ENCODE measurements around the gene AMZ1.

Gene AMZ1

GRCh38 chr7:2711895-2712675 is 24.1 kb downstream of the AMZ1 start:
- Mint-ChIP-seq H3K27me3 (ENCODE audit: low read depth) (peaks cover 2% of the 10 kb centered on the region), H3K4me3 (no peak overlapping the region), H3K27ac (no peak overlapping the region), H3K9me3 (no peaks in the 10 kb centered on the region), H3K36me3 (ENCODE audit: low read depth) (peaks cover 2% of the 10 kb centered on the region), H3K4me1 (ENCODE audit: low read depth) (peaks cover 58% of the 10 kb centered on the region)
- DNase-seq (ENCODE audit: low spot score), result no peak

DNA sequence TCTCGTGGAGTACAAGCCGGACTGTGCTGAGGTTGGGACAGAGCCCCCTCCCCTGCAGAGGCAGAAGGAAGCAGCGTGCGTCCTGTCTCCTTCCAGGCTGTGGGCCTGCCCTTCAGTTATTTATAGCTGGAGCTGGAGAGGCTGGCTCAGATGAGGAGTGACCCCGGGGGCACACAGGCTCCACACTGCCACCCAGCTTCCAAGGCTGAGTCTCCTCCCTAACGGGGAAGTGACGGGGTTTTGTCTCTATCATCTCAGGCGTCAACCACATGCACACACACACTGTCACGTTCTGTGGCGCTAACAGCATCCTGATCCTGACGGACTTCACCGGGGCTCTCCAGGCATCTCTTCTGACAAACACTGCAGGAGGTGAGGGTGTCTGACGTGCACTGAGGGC is 25.4 kb downstream of the AMZ1 start:
- no peak overlapping the region for H3K27ac Mint-ChIP-seq
- no peak overlapping the region for H3K4me3 Mint-ChIP-seq
- DNase-seq (ENCODE audit: low spot score), result no peak

GRCh38 chr7:2713978-2714377 is 26.0 kb downstream of the AMZ1 start:
- DNase-seq (ENCODE audit: low spot score), result no peak
- no peaks in the 10 kb centered on the region for H3K9me3 Mint-ChIP-seq

More for the DNA sequence above, 25.4 kb downstream of the AMZ1 start:
- no peaks in the 10 kb centered on the region for H3K9me3 Mint-ChIP-seq
- peaks cover 4% of the 10 kb centered on the region for H3K36me3 Mint-ChIP-seq (ENCODE audit: low read depth)
- peaks cover 2% of the 10 kb centered on the region for H3K27me3 Mint-ChIP-seq (ENCODE audit: low read depth)
- H3K4me1 Mint-ChIP-seq (ENCODE audit: low read depth), result peaks cover 66% of the 10 kb centered on the region

DNA sequence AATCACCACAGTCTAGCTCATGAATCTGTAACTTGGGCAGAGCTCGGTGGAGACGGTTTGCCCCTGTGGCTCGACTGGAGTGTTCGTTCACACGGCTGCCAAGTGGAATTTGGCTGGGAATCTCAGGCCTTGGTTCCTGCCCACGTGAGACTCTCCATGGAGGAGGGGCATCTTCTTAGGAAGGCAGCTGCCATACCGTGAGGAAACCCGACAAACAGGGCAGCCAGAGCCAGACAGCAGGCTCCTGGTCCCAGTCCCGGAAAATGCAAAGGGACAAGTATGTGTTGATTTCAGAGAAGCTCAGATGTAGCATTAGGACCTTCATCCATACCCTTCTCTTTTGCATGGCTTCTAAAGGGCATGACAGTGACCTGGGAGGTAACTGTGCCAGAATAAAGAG is 26.6 kb downstream of the AMZ1 start:
- DNase-seq (ENCODE audit: low spot score), result no peak
- peak overlapping the region; percentile 67 for H3K4me3 Mint-ChIP-seq
- H3K27ac Mint-ChIP-seq, result peak overlapping the region; percentile 82
- peaks cover 71% of the 10 kb centered on the region for H3K4me1 Mint-ChIP-seq (ENCODE audit: low read depth)
- peaks cover 2% of the 10 kb centered on the region for H3K27me3 Mint-ChIP-seq (ENCODE audit: low read depth)
- peaks cover 4% of the 10 kb centered on the region for H3K36me3 Mint-ChIP-seq (ENCODE audit: low read depth)
- no peaks in the 10 kb centered on the region for H3K9me3 Mint-ChIP-seq

More at GRCh38 chr7:2713978-2714377, 26.0 kb downstream of the AMZ1 start:
- H3K4me3 Mint-ChIP-seq, result no peak overlapping the region
- peaks cover 2% of the 10 kb centered on the region for H3K27me3 Mint-ChIP-seq (ENCODE audit: low read depth)
- H3K27ac Mint-ChIP-seq, result no peak overlapping the region
- H3K4me1 Mint-ChIP-seq (ENCODE audit: low read depth), result peaks cover 71% of the 10 kb centered on the region
- peaks cover 4% of the 10 kb centered on the region for H3K36me3 Mint-ChIP-seq (ENCODE audit: low read depth)

- no peaks in the 10 kb centered on the region for H3K9me3 Mint-ChIP-seq
- H3K4me3 Mint-ChIP-seq, result peak overlapping the region; percentile 67
- H3K36me3 Mint-ChIP-seq (ENCODE audit: low read depth), result peaks cover 4% of the 10 kb centered on the region
These were observed 27.6 kb downstream of the AMZ1 start for GRCh38 chr7:2715341-2716231.

DNA sequence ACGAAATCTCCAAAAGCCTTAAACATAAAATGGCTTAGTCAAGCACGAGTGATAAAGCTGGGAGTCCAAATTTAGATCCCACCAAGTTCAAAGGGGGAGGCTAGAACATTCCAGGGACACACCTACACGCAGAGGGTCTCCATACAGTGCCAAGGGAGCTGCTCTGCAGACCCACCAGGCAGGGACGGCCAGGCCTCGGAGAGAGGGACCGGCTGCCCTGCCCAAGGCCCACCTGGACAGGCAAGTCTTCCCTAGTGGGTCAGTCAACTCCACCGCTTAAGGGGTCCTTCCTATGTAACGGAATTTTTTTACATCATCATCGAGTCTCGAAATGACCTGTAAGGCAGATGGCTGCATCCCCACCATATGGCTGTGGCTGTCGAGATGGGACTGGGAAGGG is 28.5 kb downstream of the AMZ1 start:
- Mint-ChIP-seq H3K27ac (peak overlapping the region; percentile 82), H3K27me3 (ENCODE audit: low read depth) (peaks cover 2% of the 10 kb centered on the region), H3K9me3 (no peaks in the 10 kb centered on the region), H3K36me3 (ENCODE audit: low read depth) (peaks cover 6% of the 10 kb centered on the region), H3K4me1 (ENCODE audit: low read depth) (peaks cover 62% of the 10 kb centered on the region), H3K4me3 (peak overlapping the region; percentile 67)
- DNase-seq (ENCODE audit: low spot score), result no peak

More at GRCh38 chr7:2715341-2716231, 27.6 kb downstream of the AMZ1 start:
- DNase-seq (ENCODE audit: low spot score), result peak; percentile 60
- Mint-ChIP-seq H3K27me3 (ENCODE audit: low read depth) (peaks cover 2% of the 10 kb centered on the region), H3K4me1 (ENCODE audit: low read depth) (peaks cover 65% of the 10 kb centered on the region), H3K27ac (peak overlapping the region; percentile 82)

DNA sequence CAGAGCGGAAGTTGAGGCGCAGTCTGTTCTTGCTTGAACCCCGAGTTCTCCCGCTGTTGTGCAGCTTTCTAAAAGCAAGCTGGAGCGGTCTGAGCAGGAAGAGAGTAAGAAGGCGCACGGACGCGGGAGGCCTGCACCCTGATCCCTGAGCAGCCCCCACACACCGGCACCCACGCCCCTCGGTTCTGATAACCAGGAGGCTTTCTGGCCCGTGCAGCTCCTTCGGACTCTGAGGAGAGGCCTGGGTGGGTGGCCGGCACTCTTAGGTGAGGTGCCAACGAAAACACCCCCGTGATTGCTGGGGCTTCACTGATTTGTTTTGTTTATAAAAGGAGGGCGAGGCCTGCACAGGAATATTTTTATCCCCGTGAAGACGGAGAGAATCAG is 28.9 kb downstream of the AMZ1 start:
- Mint-ChIP-seq H3K27ac (no peak overlapping the region), H3K4me3 (no peak overlapping the region), H3K27me3 (ENCODE audit: low read depth) (peaks cover 2% of the 10 kb centered on the region), H3K9me3 (no peaks in the 10 kb centered on the region), H3K4me1 (ENCODE audit: low read depth) (peaks cover 60% of the 10 kb centered on the region), H3K36me3 (ENCODE audit: low read depth) (peaks cover 6% of the 10 kb centered on the region)
- DNase-seq (ENCODE audit: low spot score), result no peak

- peaks cover 6% of the 10 kb centered on the region for H3K36me3 Mint-ChIP-seq (ENCODE audit: low read depth)
- peak overlapping the region; percentile 44 for H3K4me3 Mint-ChIP-seq
- H3K27ac Mint-ChIP-seq, result peak overlapping the region; percentile 34
- peaks cover 2% of the 10 kb centered on the region for H3K27me3 Mint-ChIP-seq (ENCODE audit: low read depth)
- DNase-seq (ENCODE audit: low spot score), result no peak
- H3K4me1 Mint-ChIP-seq (ENCODE audit: low read depth), result peaks cover 57% of the 10 kb centered on the region
- H3K9me3 Mint-ChIP-seq, result no peaks in the 10 kb centered on the region
These were observed 29.6 kb downstream of the AMZ1 start for GRCh38 chr7:2717293-2718261.

DNA sequence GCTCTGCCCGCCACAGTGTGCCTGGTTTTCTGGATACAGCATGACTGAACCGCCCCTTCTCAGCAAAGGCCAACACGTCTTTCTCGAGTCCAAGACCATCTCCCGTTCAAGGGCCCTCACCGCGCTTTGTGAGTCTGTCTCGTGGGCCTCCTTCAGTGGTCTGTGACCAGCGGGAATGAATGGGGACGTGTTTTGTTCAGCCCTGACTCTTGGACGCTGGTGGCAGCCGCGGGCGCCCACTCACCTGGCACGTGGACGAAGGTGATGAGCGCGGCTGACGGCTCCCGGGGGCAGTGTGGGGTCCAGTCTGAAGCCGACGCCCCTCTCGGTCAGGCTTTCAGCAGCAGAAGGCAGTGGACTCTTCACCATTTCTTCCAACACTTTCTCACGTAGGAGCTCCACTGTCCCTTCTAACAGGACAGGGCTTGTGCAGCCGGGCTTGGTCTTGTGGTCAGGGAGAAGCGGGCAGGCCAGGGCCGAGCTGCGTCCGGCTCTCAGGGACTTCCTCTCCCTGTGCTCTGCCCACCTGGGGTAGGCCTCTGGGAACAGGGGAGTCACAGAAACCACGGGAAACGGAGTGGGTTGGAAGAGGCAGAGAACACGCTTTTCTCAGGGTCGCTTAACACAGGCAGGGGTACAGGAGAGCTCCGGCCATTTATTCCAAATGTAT is 30.4 kb downstream of the AMZ1 start:
- Mint-ChIP-seq H3K4me3 (no peak overlapping the region), H3K27me3 (ENCODE audit: low read depth) (peaks cover 2% of the 10 kb centered on the region), H3K4me1 (ENCODE audit: low read depth) (peaks cover 56% of the 10 kb centered on the region), H3K9me3 (no peaks in the 10 kb centered on the region), H3K27ac (peak overlapping the region; percentile 45), H3K36me3 (ENCODE audit: low read depth) (peaks cover 6% of the 10 kb centered on the region)
- no peak for DNase-seq (ENCODE audit: low spot score)

GRCh38 chr7:2719007-2719406 is 31.0 kb downstream of the AMZ1 start:
- Mint-ChIP-seq H3K4me3 (no peak overlapping the region), H3K27ac (peak overlapping the region; percentile 45), H3K36me3 (ENCODE audit: low read depth) (peaks cover 6% of the 10 kb centered on the region), H3K27me3 (ENCODE audit: low read depth) (peaks cover 2% of the 10 kb centered on the region), H3K9me3 (no peaks in the 10 kb centered on the region), H3K4me1 (ENCODE audit: low read depth) (peaks cover 53% of the 10 kb centered on the region)
- peak; percentile 54 for DNase-seq (ENCODE audit: low spot score)

DNA sequence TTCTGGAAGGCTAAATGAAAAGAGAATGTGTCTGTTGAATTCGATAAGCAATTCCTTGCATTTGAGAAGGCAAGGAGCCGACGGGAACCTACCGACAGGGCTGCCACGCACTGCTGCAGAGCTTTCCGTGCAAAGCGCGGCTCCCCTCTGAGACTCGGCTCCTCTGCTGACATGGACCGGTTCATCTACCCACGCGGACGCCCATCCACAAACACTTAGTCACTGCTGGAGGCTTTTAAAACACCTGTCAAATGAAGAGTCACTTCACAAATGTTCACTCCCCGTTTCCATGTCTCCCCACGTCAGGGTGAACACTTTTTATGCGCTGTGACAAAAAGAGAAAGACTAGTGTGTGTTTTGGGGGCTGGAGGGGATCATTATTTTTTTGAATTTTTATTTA is 32.0 kb downstream of the AMZ1 start:
- no peak for DNase-seq (ENCODE audit: low spot score)
- peak overlapping the region; percentile 4 for H3K4me3 Mint-ChIP-seq
- H3K27me3 Mint-ChIP-seq (ENCODE audit: low read depth), result no peaks in the 10 kb centered on the region
- peaks cover 43% of the 10 kb centered on the region for H3K4me1 Mint-ChIP-seq (ENCODE audit: low read depth)
- no peak overlapping the region for H3K27ac Mint-ChIP-seq
- H3K36me3 Mint-ChIP-seq (ENCODE audit: low read depth), result peaks cover 6% of the 10 kb centered on the region
- no peaks in the 10 kb centered on the region for H3K9me3 Mint-ChIP-seq

GRCh38 chr7:2721842-2722241 is 33.8 kb downstream of the AMZ1 start:
- H3K27ac Mint-ChIP-seq, result no peak overlapping the region
- H3K36me3 Mint-ChIP-seq (ENCODE audit: low read depth), result peaks cover 4% of the 10 kb centered on the region
- H3K4me3 Mint-ChIP-seq, result no peak overlapping the region
- no peak for DNase-seq (ENCODE audit: low spot score)
- H3K9me3 Mint-ChIP-seq, result no peaks in the 10 kb centered on the region
- peaks cover 25% of the 10 kb centered on the region for H3K4me1 Mint-ChIP-seq (ENCODE audit: low read depth)
- no peaks in the 10 kb centered on the region for H3K27me3 Mint-ChIP-seq (ENCODE audit: low read depth)

- H3K27ac Mint-ChIP-seq, result no peak overlapping the region
- no peak overlapping the region for H3K4me3 Mint-ChIP-seq
- H3K36me3 Mint-ChIP-seq (ENCODE audit: low read depth), result peaks cover 3% of the 10 kb centered on the region
- no peaks in the 10 kb centered on the region for H3K27me3 Mint-ChIP-seq (ENCODE audit: low read depth)
- DNase-seq (ENCODE audit: low spot score), result no peak
- no peaks in the 10 kb centered on the region for H3K9me3 Mint-ChIP-seq
- peaks cover 19% of the 10 kb centered on the region for H3K4me1 Mint-ChIP-seq (ENCODE audit: low read depth)
These were observed 34.6 kb downstream of the AMZ1 start for GRCh38 chr7:2722591-2722990.

Data from T-helper 2 cell treated with Interferon-gamma antibody and Interleukin-4, amounts not matched to agents 5 μg/mL and 100 μg/mL, for 36 hours (primary cell).